Osteocyte (in vitro differentiated cells): ENCODE measurements around the gene DSE. TPM values are rescaled to one million over a fixed set of nuclear protein-coding genes. Genes with fewer than 3 reads are reported as not detected.

Experiments used
- DNase-seq: peaks from one replicate; pipeline ENCODE4 v3.0.0; 2021; ENCODE audit warnings: mixed read lengths; ENCODE audit not compliant: unreplicated experiment; ENCODE audit errors: extremely low spot score
- H3K27ac Mint-ChIP-seq: one replicate; pipeline ENCODE4 v1.8.0; 2021; ENCODE audit warnings: mild to moderate bottlenecking, mixed read lengths; ENCODE audit not compliant: unreplicated experiment
- H3K27me3 Mint-ChIP-seq: one replicate; pipeline ENCODE4 v1.8.0; 2021; ENCODE audit warnings: mixed read lengths; ENCODE audit not compliant: unreplicated experiment
- H3K36me3 Mint-ChIP-seq: one replicate; pipeline ENCODE4 v1.8.0; 2021; ENCODE audit warnings: mixed read lengths; ENCODE audit not compliant: unreplicated experiment
- H3K4me1 Mint-ChIP-seq: one replicate; pipeline ENCODE4 v1.8.0; 2021; ENCODE audit warnings: mixed read lengths; ENCODE audit not compliant: unreplicated experiment
- H3K4me3 Mint-ChIP-seq: one replicate; pipeline ENCODE4 v1.8.0; 2021; ENCODE audit warnings: mild to moderate bottlenecking, moderate library complexity, mixed read lengths; ENCODE audit not compliant: unreplicated experiment
- H3K9me3 Mint-ChIP-seq: one replicate; pipeline ENCODE4 v1.8.0; 2021; ENCODE audit warnings: mixed read lengths; ENCODE audit not compliant: unreplicated experiment
- CTCF ChIP-seq: fragments of 200-600 bp; sonication (generic); IDR thresholded peaks from 2 replicates; pipeline ENCODE4 v1.5.0; 2021; ENCODE audit warnings: antibody characterized with exemption, mild to moderate bottlenecking, moderate library complexity
- total RNA-seq: library from RNA; stranded (reverse); gene quantifications from 2 replicates; pipeline ENCODE4 v1.2.1, GENCODE V29; 2021

DSE gene
- total RNA-seq, 1 donor from 2014 or later: 67.1 TPM

- H3K36me3 Mint-ChIP-seq: no peaks in the 10 kb centered on the region
- H3K9me3 Mint-ChIP-seq: peaks cover 3% of the 10 kb centered on the region
- no peak for TF ChIP-seq CTCF
- peaks cover 6% of the 10 kb centered on the region for H3K27me3 Mint-ChIP-seq
- H3K27ac Mint-ChIP-seq: no peak overlapping the region
- H3K4me3 Mint-ChIP-seq: no peak overlapping the region
- peaks cover 14% of the 10 kb centered on the region for H3K4me1 Mint-ChIP-seq
- no peak for DNase-seq
Measured at GRCh38 chr6:116465246-116465645, 94.5 kb downstream of the DSE start.

GRCh38 chr6:116467096-116467495 is 96.3 kb downstream of the DSE start:
- peaks cover 3% of the 10 kb centered on the region for H3K9me3 Mint-ChIP-seq
- H3K27me3 Mint-ChIP-seq: peaks cover 6% of the 10 kb centered on the region
- no peaks in the 10 kb centered on the region for H3K36me3 Mint-ChIP-seq
- no peak overlapping the region for H3K27ac Mint-ChIP-seq
- TF ChIP-seq CTCF: no peak
- DNase-seq: no peak
- H3K4me1 Mint-ChIP-seq: peaks cover 6% of the 10 kb centered on the region
- H3K4me3 Mint-ChIP-seq: no peak overlapping the region

- Mint-ChIP-seq H3K4me3 (no peak overlapping the region), H3K27me3 (peaks cover 6% of the 10 kb centered on the region), H3K27ac (no peak overlapping the region), H3K9me3 (peaks cover 3% of the 10 kb centered on the region), H3K36me3 (no peaks in the 10 kb centered on the region), H3K4me1 (peaks cover 6% of the 10 kb centered on the region)
- no peak for TF ChIP-seq CTCF
- no peak for DNase-seq
Measured at GRCh38 chr6:116467514-116467913, 96.8 kb downstream of the DSE start.

- H3K4me1 Mint-ChIP-seq: peaks cover 5% of the 10 kb centered on the region
- H3K36me3 Mint-ChIP-seq: no peaks in the 10 kb centered on the region
Measured at GRCh38 chr6:116468293-116468692, 97.5 kb downstream of the DSE start.

GRCh38 chr6:116471531-116471930 is 100.8 kb downstream of the DSE start:
- Mint-ChIP-seq H3K4me1 (peaks cover 7% of the 10 kb centered on the region), H3K27me3 (no peaks in the 10 kb centered on the region), H3K9me3 (peaks cover 3% of the 10 kb centered on the region), H3K36me3 (no peaks in the 10 kb centered on the region), H3K4me3 (no peak overlapping the region), H3K27ac (no peak overlapping the region)
- DNase-seq: no peak
- TF ChIP-seq CTCF: no peak

More at GRCh38 chr6:116468293-116468692, 97.5 kb downstream of the DSE start:
- DNase-seq: no peak
- Mint-ChIP-seq H3K4me3 (no peak overlapping the region), H3K27me3 (peaks cover 6% of the 10 kb centered on the region), H3K27ac (no peak overlapping the region), H3K9me3 (peaks cover 3% of the 10 kb centered on the region)
- no peak for TF ChIP-seq CTCF
